A549 treated with AZD9567 at 1 μM for 4 hours (cell line): ENCODE data around the gene CAST. TPM values are rescaled to one million over a fixed set of nuclear protein-coding genes. Genes with fewer than 3 reads are reported as not detected.

Experiments used
- total RNA-seq: library from RNA; stranded (reverse); fragments of 200-300 nt; extraction: Qiagen RNA extraction; gene quantifications from 5 replicates; pipeline ENCODE4 v1.2.3, GENCODE V29; 2022; ENCODE audit not compliant: insufficient read depth

CAST gene, protein sequence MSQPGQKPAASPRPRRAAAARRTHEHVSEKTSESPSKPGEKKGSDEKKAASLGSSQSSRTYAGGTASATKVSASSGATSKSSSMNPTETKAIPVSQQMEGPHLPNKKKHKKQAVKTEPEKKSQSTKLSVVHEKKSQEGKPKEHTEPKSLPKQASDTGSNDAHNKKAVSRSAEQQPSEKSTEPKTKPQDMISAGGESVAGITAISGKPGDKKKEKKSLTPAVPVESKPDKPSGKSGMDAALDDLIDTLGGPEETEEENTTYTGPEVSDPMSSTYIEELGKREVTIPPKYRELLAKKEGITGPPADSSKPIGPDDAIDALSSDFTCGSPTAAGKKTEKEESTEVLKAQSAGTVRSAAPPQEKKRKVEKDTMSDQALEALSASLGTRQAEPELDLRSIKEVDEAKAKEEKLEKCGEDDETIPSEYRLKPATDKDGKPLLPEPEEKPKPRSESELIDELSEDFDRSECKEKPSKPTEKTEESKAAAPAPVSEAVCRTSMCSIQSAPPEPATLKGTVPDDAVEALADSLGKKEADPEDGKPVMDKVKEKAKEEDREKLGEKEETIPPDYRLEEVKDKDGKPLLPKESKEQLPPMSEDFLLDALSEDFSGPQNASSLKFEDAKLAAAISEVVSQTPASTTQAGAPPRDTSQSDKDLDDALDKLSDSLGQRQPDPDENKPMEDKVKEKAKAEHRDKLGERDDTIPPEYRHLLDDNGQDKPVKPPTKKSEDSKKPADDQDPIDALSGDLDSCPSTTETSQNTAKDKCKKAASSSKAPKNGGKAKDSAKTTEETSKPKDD
- total RNA-seq = 143 to 175 TPM (median 162 TPM) in 5 replicates

DNA sequence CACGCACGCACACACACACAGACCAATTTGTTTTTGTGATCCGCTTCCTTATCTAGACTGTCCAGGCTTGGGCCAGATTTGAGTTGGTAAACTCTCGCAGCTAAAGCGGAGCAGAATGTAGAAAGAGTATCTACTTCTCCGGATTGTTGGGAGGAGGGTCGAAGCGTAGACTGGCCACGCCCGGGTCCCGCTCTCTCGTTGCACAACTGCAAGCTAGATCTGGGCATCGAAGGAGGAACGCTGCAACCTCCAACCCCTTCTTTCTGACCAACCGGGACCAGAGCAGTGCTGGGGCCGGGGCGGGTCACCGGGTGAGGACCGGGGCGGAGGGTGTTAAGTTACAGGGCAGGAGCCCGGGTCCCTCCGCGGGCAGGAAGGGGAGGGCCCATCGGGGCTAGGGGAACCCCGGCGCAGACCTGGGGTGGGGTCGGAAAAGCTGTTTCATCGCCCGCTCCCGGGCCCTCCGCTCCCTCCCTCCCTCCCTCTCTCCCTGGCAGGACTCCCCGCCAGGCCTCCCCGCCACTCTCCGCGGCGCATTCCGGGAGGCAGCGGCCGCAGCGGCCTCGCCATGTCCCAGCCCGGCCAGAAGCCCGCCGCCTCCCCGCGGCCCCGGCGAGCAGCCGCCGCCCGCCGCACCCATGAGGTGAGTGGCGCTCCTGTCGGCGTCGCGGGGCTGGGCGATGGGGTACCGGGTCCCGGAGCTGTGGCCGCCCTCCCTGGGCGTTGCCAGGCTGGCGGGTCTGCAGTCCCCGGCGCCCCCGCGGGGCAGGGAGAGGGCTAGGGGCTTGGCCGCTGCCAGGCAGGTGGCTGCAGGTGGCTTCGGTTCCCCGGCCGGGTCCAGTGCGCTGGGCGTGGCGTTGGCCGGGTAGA is at the start of gene CAST:
TSS of gene CAST (plus strand) at position 522 of the 870 bp plus-strand sequence. CDS start at position 569, 47 bp downstream.

Other genes with a start within 250 kb of the CAST start
- 0.17 to 0.26 TPM (median 0.22 TPM) in 4 of 5 replicates, not detected in the other for gene PCSK1, start 229.1 kb upstream of the CAST start, total RNA-seq
- 7.8 to 14.4 TPM (median 8.4 TPM) in 5 replicates for gene ERAP1, start 145.6 kb downstream of the CAST start, total RNA-seq
- gene ERAP2, start 214.1 kb downstream of the CAST start, total RNA-seq = 0.98 to 5.8 TPM (median 1.2 TPM) in 5 replicates